DMS 273 (cell line): ENCODE data around the gene CACNB2.

Experiments used
- DNase-seq: peaks from one replicate; lab custom pipeline; 2025; ENCODE audit not compliant: unreplicated experiment; lab: John Stamatoyannopoulos, UW

Gene CACNB2

DNA sequence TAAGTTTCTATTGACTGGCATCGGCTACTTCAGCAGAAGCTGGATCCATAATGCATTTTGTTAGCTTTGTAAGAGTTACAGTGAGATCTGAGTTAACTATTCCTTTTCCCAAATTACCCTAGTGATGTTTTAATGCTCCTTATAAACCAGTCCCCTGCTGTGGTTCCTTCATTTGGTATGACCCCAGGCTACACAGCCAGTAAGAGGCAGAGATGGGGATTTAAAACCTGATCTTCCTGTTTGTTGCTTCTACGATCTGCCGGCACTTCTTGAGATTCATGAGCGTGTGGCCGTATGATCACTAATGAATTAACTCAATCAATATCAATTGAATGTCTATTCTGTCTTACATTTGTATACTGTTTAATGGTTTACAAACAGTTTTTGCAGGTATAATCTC, 86.1 kb downstream of the CACNB2 start:
- DNase-seq: no peak

DNA sequence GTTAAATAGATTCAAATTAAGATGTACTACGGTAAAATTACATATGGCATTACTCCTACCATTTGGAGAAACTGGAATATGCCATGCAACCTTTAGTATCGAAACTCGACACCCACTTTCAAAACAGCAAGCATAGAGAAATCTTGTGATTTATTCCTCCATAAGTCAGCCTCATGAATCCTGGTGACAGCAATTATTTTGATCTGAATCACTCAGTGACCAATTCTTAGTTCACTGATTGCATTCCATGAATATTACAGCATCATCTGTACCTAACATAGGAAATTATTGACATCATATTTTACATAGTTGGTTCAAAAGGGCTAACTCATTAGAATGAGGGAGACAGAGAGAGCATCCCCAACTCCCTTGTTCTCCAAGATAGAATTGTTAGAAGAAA, 89.6 kb downstream of the CACNB2 start:
- no peak for DNase-seq

DNA sequence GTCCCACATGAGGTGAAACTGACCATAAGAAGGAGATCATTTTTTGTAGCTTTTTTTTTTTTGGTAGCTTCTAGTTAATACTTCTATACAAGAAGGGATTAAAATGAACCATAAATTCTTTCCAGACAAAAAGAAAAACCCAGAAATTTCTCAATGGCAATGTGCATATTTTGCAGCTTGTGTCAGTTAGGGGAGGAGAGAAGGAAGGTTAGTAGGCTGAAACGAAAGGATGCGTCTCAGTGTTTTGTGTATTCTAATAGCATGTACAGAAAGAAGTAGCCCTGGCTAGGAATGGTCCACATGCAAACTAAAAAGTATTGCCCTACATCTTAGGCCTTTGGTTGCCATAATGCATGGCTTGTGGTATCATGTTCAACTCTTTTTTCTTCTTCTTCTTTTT, 90.6 kb downstream of the CACNB2 start:
- DNase-seq: no peak

DNA sequence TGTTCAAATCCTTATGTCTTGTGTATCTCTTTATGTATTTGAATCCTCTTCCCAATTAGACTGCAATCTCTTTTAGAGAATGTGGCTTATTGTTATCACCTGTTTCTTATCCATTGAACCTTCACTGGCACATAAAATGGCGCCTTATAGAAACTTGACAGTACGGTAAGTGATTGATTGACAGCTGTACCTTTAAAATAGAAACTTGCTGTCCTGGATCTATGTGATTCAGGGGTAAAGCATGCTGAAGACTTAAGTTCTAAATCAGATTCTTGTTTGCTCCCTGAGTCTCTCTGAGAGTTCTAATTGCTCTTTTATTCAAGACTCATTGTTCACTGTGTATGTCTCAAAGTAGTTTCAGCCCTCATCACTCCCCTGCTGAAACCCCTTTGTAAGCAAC, 91.3 kb downstream of the CACNB2 start:
- DNase-seq: no peak

DNA sequence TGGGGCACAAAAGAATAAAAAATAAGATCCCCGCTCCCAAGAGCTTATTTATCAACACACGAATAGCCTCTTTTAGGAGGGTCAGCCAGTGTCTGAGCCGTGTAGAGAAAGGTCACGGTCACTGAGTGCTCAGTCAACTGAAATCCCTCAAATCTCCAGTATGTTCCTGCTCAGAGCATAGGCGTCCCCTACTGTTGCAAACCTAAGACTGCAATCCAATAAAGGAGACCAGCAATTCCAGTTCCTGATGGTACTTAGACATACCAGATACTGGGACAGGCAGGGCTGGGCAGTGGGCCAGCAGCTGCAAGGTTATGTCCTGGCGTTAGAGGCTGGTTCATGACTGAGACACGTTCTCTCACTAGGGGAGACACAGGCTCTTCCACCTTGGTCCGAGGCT, 93.6 kb downstream of the CACNB2 start:
- DNase-seq: no peak

DNA sequence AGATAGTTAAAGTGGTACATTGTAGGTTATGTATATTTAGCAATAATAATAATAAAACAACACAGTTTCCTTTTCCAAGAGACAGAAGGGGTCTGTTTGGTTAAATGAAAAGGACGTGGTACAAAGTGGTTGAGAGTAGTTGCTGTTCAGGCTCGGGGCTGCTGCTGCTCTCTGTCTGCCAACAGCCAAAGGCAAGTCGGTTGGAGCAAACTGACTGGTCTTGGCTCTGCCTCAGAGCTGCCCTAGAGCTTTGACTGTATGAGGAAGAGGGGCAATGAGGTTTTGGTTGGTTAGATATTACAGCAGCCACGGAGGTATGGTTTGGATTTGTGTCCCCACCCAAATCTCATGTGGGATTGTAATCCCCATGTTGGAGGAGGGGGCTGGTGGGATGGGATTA, 95.3 kb downstream of the CACNB2 start:
- DNase-seq: no peak

DNA sequence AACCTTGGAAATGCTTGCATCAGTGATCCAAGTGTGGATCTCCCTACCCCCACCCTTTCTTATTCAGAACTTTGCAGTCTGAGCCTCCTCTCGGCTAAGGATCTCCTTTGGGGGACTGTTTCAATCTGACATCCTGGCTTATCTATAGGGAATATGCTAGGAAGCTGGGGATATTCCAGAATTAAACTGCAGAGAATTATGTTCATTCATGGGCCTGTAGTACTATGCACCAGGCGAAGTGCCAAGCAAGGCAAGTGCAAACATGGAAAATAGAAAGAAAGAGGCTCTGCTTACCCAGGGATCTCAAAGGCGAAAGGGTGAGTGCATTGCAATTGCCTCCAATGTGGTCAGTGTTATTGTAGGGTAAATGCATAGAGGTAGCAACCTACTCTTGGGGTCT, 96.5 kb downstream of the CACNB2 start:
- DNase-seq: no peak

DNA sequence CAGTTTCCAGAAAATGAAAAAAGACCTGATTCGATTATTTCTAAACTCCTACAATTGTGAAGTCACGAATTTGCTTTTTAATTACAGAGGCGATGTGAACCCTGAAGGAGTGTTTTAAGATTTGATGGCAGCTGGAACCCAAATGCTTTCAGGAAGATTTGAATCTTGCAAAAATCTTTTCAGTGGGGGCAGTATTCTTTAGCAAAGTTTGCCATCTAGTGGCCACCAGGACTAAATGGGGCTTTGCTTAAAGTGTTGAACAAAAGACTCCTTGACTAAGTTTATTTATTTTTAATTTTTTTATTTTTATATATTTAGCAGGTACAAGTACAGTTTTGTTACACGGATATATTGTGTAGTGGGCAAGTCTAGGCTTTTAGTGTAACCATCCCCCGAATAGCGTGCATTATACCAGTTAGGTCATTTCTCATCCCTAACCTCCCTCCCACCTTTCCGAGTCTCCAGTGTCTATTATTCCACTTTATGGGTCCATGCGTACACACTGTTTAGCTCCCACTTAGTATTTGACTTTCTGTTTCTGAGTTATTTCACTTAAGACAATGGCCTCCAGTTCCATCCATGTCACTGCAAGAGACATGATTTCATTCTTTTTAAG, 98.8 kb downstream of the CACNB2 start:
- peak; percentile 45 for DNase-seq

DNA sequence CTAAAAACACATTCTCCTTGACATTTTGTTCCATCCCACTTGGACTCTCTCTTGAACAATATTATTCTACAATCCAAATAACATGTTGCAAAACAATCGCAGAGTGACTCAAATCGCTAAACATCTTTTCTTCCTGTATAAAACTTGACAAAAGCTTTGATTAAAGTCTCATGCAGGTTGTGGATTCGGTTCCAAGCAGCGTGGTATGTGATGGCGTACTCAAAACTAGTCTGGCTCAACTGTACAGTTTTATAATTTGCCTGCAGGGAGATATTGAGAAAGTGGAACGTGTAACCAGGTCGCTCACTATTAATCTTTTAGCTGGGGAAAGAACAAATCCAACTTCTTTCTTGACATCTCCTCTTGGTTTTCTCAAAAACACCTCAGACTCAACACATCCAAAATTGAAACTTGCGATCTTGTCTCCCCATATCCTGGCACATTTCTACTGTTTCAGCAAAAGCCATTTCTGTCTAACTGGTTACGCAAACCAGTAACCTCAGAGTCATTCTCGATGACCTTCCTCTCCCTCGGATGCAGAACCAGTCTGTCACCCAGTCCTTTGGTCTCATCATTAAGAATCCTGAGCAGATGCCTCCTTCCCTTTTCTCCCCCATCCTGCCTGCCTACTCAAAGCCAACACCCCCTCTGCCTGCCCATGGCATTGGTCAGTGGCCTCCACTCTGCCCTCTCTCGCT, 100.1 kb downstream of the CACNB2 start:
- no peak for DNase-seq

DNA sequence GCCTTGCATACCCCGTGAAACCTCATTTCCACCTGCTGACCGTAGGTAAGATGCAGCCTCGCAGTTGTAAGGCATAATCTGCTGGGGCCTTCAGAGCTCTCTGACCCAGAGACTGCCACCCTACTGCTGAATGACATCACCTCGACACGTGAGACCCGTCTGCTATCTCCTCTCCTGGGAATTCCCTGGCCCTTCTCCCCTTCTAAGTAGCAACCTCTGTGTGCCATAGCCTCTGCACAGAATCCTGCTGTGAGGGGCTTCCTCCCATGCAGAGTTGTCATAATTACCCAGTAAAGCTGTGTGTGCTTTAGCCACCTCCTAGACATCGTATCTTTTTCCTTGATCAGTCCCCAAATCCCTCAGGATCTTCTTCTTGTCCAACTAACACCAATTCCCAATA, 106.7 kb downstream of the CACNB2 start:
- DNase-seq: no peak

DNA sequence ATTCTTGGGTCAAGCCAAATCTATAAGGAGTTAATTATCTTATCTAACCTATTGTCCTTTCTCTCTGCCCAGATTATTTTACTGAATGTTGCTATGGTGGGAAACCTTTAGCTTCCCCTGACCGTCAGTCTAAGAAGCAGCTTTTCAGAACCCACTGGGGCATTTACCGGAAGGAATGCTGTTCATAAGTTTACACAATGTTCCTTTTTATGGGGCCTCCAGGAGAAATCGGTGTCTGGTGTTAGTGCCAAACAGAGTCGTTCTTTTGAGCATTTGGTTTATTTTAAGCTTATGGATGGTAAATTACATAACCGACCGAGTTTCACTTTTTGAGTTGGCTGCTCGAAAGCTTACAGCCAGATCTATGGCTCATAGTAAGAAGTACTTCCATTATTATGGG, 111.9 kb downstream of the CACNB2 start:
- DNase-seq: no peak

DNA sequence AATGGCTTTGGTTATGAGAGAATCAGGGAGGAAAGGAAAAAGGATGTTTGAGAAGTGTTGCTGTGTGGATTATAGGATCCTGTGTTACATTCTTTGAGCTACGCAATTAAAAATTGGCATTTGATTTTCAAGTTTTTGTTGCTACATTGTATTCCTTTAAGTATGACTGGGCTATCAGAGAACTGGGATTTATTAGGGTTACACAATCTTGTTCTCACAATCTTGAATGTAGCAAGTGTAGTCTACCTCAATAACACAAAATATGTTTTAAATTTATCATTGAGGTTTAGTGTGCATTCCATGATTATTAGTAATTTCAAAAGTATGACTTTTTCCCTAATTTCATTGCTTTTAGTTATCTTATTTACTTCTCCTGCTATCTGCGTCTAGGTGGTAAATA, 113.9 kb downstream of the CACNB2 start:
- DNase-seq: no peak

DNA sequence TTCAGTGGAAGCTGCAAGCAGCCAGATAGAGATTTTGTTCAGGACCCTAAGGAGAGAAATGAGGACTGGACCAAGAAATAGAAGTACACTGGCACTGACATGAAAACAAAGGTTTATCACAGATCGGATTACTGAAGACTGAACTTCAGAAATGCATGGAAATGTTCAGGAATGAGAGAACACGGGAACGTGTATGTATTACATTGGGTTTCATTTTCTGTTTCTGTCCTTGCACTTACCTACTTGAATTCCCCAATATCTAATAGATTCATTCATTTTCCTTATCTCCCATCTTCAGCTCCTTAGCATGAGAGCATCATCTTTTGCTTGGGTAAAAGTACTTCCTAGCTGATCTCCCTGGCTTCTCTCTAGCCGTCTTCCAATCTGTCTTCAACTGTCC, 114.5 kb downstream of the CACNB2 start:
- no peak for DNase-seq

DNA sequence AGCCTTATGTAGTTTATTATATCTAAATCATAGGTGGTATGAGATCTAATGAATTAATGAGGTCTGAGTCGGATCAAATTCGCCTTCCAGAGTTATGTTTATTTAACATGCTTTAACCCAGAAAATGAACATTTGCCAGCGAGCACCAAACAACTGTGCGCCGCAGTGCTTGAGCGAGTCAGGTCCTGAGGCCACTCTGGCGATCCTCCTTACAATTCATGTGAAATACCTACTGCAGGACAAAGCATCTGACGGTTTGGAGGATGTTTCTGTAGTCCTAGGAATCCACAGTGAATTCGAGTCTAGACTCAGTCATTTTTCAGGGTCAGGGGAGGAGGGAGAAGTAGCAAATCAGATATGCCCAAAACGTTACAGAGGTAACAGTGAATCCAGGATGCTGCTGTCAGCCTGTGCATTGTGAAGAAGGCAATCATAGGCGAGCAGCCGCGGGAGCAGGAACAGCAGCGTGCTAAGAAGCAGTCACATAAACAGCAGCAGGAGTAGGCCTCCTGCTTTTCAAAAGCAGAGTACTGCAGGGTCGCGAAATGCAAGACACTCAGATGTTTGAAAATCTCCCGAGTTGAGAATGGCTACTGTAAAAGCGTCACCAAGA, 120.2 kb downstream of the CACNB2 start:
- no peak for DNase-seq

DNA sequence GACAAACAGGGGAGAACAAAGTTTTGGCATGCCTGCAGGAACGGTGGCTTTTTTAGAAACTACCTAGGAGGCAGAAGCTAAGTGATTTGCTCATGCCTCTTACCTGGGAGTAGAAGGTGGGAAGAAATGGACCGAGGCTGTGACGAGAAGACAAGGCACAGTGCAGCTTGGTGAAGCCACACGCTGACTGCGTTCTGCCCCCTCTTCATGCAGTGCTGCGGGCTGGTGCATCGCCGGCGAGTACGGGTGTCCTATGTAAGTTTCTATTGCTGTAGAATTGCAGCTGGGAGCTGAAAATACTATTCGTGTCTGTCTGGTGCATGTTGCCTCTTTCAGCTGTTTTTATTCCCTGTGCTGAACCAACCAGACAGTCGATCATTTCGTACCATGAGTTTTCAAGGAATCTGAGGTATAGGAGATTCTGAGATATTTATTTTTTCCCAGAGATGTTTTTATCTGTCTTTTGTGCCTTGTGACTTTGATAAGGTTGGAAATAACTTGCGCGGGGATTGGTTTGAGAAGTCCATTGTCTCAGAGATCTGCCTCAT, 120.9 kb downstream of the CACNB2 start:
- no peak for DNase-seq

DNA sequence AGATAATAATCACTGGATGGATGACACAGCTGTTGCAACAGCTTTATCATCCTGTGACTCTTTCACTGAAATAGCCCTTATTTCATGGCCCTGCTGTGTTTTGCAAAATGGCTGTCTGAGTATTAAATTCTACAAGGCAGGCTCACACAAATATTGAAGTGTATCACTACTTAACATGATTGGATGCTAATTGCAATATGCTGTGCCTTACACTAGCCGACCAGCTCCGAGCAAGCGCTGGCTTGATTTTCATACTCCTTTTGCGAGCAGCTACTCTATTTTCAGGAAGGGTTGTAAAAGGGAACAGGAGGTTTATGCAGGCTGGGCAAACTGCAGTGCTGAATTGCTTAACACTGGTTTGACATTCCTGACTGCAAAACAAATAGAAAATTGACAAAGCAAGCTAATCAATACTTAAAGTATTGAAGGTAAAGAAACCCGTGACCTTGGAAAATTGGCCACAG, 121.6 kb downstream of the CACNB2 start:
- DNase-seq: peak; percentile 7

DNA sequence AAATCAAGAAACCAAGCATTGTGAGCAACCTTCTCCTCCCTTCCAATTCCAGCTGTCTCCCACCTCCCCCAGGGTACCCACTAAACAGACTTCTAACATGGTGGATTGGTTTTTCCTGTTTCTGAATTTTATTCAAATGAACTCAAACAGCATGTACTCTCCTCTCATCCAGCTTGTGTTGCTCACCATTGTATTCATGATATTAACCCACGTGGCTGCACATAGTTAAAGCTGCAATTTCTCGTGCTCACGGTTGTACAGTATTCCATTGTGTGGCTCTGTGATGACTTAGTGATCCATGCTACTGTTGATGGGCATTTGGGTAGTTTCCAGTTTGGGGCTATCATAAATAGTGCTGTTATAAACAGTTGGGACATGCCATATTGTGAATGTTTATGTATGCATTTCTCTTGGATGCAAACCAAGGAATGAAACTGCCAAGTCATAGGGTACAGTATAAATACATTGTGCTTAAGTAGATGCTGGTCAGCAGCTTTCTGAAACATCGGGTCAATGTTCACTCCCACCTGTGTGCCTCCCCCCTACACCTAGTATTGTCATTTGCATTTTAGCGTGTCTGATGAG, 124.3 kb downstream of the CACNB2 start:
- peak; percentile 51 for DNase-seq

DNA sequence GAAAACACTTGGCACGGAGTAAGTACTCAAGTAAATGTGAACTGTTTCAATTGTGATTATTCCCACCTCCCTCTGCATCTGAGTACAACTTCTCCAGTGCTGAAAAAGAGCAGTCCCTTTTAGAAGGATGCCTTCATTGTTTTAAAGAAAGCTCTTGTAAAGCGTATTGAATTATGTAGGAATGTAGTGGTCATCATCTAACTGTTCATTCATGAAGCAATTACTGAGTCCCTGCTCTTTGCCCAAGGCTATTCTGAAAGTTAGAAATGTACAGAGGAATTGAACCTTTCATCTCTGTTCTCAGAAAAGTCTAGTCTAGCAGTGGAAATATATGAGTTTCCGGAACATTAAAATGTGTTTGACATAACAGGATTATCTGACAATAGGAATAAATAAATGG, 127.8 kb downstream of the CACNB2 start:
- DNase-seq: no peak

DNA sequence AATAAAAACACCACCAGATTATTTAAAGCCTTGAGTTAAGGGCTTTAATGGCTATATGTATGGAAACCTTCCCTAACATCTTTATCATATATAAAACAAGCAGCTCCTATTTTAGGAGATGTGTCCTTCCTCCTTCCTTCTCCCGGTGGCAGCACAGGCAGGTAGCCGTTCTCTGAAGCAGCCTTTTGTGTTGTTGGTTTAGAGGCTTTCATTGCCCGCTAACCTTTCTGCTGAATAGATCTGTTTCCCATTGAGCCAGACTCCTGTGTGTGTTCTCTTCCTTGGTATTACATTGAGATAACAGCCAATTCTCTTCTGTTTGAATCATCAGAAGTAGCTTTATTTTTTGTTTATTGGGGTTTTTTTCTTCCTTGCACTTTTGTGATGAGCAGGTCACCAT, 131.3 kb downstream of the CACNB2 start:
- DNase-seq: no peak

DNA sequence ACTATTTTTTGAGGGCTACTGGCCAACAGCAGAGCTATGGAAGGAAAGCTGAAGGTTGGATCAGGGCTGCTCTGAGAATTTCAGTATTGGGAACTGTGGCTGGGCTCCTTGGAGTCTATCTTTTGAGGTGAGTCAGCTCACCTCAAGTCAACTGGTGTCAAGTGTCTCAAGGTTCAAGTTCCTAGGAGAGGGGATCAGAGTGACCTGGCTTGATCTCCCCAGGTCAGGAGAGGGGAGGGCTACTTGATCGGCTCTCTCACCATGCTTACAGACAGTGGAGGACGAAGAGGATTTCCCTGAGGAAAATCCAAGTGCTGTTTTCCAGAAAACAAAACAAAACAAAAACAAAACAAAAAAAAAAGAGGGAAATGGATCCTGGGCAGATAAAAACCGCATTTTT, 132.8 kb downstream of the CACNB2 start:
- DNase-seq: no peak

DNA sequence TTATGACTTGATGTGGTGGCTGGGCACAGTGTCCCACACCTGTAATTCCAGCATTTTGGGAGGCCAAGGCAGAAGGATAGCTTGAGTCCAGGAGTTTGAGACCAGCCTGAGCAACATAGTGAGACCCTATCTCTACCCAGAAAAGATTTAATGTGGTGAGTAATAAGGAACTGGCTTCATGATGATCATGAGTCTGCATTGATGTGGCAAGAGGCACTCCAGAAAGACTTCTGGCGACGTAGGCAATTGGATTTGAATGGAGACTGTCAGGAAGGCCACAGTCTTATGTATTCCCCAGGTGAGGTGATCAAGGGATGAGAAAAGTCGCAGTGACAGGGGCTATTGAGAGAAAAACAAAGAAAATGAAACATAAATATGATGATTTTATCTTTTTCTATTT, 138.0 kb downstream of the CACNB2 start:
- DNase-seq: no peak

DNA sequence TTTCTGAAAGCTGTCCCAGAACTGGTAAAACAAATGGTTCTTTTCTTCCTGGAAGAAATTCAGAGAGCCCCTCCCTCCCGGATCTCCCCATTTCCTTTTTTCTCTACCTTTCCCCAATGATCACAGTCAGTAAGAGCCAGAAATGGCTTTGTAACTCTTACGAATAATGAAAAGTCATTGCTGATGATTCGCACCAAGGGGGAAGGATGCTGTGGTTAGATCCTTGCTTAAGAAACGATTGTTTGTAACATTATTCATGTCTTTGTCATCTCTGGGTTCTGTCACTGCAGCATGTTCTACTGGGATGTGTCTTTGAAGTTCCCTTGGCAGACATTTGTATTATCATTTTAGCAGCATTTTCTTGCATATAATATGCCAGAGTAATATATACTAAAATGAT, 138.9 kb downstream of the CACNB2 start:
- no peak for DNase-seq
